Measurements from ENCODE around the gene PAK6.
A peak's percentile ranks its signal among the peaks of the same experiment; 100 is the strongest.

The PAK6 gene

DNA sequence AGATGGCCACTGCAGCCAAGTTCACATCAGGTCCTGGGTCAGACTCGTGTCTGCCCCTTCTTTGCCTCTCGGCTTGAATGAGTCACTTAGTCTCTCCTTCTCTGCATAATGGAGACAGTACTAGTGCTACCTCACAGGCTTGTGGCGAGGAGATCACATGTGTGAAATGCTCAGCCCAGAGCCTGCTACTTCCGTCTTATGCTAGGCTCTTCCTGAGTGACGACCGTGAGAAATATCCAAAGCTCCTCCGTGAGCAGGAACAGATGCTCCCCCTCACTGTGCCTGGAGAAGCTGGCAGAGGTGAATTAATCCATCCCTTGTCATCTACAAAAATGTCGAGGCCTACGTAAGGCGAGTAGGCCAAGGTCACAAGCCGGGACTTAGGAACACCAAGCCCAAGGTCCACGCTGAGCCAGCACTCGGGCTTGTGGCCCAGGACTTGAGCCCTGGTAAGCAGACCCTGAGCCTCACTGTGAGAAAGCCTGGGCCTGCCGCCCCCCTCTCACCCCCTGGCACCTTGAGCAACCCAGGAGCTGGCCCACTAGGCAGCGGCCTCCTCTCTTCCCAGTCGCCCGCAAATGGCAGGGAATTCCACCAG lies 17.9 kb downstream of the PAK6 start:
- no peak for DNase-seq

DNA sequence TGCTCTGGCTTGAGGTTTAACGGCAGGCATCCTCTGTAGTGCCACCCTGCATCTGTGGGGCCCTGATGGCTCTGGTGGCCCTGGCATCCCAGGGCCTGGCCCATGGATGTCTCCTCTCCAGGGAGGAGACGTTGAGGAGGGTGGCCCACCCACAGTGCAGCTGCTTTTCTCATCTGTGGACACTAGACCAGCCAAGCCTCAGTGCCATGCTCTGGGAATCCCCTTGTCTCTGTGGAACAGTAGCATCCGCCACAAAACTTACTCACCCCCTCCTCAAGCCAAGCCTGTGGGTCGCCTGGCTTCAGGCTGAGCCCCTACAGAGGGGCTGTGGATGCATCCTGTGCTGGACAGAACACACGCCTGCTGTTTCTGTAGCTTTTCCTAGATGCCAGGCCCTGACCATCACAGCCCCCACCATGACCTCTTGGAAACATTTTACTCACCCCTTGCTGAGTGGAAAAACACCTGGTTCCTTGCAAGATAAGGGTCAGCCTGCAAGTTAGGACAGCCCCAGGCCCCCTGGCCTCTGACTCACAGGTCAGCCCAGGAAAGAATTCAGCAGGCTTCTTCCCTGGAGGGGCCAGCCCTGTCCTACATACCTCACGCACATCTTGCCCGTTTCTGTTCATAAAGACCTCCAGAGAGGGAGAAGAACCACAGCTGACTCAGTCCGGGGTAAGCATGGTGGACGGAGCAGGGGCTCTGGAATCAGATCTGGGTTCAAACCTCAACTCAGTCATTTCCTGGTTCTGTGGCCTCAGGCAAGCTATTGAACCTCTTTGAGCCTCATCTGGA lies 19.0 kb downstream of the PAK6 start:
- no peak for DNase-seq

DNA sequence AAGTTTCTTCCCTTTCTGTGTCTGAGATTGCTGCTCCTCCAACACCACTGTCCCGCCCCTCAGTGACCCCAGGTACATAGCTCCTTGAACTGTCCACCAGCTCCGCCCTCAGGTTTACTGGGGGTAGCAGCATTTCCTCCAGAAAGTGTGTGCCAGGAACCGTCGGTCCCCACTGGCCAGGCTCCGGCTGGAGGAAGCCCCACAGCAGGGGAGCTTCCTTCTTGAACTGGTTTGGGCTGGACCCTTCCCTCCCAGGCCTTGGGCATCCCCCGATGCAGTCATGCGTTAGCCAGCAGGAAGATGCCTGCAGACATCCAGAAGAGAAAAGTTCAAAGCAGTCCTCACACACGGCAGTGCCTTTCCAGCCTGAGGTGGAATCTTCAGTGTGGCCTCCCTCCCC lies 19.7 kb downstream of the PAK6 start:
- no peak for DNase-seq

DNA sequence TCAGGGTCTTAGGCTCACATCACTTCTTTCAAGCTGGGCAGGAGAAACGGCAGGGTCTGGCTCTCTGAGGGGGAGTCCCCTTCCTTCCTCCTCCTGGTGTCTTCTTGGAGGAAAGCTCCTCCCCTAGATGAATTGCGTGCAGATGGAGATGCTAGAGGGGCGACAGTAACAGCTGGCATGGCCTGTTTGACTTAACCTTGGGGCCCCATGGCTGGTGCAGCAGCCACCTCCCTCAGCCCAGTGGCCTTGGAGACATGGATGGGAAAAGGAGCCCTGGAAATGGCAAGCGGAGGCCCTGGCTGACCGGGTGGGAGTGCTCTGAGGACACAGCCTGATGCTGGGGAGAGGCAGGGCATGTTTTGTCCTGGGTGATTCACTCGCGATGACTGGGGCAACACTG lies 20.2 kb downstream of the PAK6 start:
- DNase-seq: no peak

DNA sequence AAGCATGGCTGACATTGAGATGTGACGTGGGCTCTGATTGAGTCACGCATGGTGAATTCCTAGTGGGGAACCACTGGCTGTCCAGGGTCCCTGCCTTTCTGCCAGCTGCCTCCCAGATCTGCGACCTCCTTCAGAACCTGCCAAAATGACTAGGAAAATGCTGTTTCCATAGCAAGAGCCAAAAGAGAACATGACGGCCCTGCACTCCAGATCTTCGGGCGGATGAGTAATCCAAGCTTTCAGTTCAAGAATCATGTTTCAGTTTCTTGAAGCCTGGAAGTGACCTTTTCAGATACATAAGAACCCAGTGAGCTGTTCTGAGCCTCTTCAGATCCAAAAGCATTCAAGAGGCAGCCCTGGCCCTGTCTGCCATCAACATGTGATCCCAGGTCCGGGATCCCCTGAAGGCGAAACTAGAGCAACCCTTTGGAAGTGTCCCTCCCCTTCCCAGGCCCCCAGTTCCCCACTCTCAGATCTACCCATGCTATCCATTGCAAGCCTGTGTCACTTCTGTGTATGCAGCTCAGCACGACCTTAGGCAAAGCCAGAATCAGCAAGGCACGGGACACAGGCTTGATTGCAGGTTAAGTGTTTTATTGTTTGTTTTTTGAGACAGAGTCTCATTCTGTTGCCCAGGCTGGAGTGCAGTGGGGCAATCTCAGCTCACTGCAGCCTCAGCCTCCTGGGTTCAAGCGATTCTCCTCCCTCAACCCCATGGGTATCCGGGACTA lies 24.3 kb downstream of the PAK6 start:
- peak in 1 of 2 experiments; percentile 14 for DNase-seq

DNA sequence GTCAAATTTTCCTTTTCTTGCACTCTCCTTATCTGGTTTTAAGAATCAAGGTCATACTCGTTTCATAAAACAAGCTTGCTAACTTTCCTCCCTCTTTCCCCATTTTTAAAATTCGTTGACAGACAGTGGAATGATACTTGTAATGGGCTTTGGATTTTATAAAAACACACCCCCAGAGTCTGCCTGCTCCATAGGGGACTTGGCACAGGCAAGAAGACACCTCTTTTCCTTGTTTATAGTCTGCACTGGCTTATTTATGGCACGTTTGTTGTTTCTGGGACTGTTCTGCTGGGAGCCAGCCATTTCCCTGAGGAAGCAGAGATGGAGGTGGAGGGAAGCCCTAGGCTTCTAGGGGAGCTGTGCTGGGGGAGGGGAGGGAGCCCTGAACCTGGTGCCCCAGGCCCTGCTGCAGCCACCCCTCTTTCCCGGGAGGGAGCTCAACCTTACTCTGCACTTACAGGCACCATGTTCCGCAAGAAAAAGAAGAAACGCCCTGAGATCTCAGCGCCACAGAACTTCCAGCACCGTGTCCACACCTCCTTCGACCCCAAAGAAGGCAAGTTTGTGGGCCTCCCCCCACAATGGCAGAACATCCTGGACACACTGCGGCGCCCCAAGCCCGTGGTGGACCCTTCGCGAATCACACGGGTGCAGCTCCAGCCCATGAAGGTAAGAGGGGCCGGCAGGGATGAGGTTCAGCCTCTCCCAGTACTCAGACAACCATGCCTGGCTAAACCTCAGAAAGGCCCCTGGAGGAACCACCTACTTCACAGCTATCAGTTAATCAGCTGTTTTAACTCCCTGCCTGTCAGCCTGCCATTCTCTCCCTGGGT lies 25.7 kb downstream of the PAK6 start:
- DNase-seq: no peak

DNA sequence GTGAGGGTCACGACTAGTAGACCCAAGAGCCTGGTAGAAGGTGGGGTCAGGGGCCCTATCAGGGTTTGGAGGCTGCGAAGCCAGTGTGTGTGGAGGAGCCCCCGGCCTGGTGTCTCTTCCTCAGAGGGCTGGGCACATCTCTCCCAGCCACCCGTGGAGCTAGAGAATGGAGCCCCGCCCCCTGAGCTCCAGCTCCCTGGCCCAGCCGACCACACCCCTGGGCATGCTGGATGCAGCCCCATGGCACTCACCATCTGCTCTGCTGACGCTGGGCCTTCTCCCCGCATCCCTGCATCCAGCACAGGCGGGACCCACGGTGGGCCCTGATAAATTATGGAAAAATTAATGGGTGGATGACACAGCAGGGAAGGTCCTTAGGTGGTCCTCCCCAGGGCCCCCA lies 26.5 kb downstream of the PAK6 start:
- DNase-seq: peak in 1 of 2 experiments; percentile 33

DNA sequence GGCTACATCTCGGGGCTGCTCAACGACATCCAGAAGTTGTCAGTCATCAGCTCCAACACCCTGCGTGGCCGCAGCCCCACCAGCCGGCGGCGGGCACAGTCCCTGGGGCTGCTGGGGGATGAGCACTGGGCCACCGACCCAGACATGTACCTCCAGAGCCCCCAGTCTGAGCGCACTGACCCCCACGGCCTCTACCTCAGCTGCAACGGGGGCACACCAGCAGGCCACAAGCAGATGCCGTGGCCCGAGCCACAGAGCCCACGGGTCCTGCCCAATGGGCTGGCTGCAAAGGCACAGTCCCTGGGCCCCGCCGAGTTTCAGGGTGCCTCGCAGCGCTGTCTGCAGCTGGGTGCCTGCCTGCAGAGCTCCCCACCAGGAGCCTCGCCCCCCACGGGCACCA lies 27.0 kb downstream of the PAK6 start:
- no peak for DNase-seq

DNA sequence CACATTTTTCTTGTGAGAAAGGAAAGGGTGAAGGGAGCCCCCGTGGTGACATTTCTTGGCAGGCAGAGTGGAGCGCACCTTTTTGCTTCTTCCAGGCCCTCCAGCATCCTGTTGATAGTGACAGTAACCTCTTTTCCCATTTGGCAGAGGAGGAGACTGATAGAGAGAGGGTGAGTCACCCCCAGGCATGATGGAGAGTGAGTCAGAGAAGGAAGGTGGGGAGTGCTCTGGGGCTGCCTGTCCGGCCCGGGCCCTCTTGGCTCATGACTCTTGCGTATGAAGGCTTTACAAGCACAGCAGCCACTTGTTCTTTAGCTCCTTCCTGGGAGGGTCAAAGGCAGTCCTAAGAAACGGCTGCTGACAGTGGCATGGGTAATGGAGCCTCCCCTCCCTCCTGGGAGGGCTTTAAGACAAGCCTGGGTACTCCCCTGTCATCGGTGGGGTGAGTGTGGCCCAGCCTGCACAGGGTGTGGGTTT lies 28.0 kb downstream of the PAK6 start:
- peak in 1 of 2 experiments; percentile 13 for DNase-seq

DNA sequence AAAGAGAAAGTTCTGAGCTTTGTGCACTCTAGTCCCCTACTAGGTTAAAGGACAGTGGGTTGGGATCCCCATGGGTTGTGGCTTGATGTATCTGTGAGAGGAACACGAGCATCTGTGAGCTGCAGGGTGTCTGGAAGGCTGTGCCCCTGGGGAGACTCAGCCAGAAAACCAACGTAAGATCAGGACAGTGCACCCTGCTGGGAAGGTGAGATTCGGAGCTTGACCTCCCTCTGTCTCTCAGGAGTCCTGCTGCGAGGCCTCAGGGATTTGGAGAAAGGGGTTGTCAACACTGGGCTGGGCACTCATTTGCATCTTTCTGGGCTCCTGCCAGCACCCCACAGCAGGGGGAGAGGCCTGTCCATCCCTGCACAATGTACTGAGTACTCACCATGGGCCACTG lies 28.8 kb downstream of the PAK6 start:
- DNase-seq: no peak

DNA sequence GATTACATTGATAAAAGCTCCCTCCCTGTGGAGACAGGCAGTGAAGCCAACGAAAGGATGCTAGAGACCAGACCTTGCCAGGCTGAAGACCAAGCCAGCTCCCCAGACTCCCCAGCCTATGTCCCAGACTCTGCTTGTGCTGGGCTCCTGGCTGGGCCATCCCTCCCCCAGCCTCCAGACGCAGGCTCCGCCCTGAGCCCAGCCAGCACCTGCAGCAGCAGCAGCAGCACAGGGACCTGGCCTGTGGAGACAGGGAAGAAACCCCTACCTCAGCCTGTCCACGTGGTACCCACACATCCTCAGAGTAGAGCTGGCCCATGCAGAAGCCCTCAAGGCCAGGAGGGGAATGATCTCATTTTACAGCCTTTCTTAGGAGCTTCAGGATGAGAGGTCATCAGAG lies 30.7 kb downstream of the PAK6 start:
- DNase-seq: no peak

DNA sequence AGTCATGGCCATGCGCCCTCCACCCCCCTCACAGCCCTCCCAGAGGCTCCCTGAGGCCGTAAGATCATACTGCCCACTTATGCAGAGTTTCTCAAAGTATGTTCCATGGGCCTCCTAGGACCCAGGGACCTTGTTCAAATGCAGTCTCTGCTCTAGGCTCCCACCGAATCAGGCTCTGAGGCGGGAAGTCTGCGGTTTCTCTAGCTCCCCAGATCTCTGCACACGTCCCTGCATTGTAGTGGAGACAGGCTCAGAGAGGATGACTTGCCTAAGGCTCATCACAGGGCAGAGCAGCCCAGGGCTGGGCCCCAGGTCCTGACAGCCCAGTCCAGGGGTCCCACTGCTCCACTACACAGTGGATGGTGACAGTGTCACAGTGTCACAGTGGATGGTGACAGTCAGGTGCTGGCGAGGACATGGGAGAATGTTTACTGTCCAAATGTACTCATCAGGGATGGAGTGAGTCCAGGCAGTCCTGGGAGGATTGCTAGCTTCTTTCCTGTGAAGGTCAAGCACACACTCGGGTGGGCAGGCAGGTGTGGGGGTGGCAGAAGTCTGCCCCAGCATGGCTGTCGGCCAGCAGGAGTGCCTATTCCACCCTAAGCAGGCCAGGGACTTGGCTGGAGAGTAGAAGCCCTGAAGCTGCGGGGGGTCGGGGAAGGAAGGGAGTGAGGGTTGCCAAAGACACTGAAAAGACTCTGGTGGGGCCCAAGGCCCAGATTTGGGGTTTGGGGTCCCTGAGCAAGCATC lies 31.6 kb downstream of the PAK6 start:
- DNase-seq: no peak

DNA sequence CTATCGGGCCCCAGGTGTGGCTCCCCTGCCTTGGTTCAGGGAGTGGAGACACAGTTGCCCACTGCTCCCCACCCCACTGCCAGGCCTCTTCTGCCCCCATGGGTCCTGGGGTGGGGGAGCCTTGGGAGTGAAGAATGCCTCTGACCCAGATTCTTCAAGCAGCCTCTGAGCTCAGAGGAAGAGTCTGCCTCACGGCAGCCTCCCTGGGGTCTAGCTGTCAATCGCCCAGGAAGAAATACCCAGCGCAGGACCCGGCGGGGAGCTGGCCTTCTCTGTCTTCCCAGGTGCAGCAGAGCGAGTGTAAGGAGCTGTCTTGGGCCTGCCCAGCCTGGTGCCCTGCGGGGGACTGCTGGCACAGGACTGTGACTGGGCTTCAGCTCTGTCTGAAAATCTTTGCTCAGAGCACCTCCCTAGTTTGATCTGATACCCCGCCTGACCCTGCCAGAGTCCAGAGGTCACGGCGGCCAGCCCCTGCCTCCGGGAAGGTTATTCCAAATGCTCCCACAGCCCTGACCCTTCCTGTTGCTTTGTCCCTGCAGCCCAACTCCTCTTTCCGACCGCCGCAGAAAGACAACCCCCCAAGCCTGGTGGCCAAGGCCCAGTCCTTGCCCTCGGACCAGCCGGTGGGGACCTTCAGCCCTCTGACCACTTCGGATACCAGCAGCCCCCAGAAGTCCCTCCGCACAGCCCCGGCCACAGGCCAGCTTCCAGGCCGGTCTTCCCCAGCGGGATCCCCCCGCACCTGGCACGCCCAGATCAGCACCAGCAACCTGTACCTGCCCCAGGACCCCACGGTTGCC lies 33.0 kb downstream of the PAK6 start:
- no peak for DNase-seq

DNA sequence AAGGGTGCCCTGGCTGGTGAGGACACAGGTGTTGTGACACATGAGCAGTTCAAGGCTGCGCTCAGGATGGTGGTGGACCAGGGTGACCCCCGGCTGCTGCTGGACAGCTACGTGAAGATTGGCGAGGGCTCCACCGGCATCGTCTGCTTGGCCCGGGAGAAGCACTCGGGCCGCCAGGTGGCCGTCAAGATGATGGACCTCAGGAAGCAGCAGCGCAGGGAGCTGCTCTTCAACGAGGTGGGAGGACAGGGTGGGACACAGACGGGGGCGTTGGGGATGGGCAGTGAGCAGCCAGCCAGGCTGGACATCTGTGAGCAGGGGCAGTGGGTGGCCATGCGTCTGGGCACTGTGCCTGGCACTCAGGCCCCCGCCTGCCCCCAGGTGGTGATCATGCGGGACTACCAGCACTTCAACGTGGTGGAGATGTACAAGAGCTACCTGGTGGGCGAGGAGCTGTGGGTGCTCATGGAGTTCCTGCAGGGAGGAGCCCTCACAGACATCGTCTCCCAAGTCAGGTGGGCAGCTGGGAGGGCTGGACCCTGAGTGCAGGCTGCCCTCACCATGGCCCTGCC lies 33.7 kb downstream of the PAK6 start:
- DNase-seq: no peak

DNA sequence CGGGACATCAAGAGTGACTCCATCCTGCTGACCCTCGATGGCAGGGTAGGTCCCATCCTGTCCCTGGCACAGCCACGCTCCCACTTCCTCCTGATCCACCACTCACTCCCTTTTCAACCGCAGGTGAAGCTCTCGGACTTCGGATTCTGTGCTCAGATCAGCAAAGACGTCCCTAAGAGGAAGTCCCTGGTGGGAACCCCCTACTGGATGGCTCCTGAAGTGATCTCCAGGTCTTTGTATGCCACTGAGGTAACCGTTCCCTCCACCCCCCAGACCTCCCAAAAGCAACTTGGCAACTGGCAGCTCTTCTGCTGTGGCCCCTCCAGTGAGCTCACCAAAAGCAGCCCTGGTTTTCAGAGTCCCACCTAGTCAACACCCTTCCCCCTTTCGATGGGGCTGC lies 34.6 kb downstream of the PAK6 start:
- no peak for DNase-seq

DNA sequence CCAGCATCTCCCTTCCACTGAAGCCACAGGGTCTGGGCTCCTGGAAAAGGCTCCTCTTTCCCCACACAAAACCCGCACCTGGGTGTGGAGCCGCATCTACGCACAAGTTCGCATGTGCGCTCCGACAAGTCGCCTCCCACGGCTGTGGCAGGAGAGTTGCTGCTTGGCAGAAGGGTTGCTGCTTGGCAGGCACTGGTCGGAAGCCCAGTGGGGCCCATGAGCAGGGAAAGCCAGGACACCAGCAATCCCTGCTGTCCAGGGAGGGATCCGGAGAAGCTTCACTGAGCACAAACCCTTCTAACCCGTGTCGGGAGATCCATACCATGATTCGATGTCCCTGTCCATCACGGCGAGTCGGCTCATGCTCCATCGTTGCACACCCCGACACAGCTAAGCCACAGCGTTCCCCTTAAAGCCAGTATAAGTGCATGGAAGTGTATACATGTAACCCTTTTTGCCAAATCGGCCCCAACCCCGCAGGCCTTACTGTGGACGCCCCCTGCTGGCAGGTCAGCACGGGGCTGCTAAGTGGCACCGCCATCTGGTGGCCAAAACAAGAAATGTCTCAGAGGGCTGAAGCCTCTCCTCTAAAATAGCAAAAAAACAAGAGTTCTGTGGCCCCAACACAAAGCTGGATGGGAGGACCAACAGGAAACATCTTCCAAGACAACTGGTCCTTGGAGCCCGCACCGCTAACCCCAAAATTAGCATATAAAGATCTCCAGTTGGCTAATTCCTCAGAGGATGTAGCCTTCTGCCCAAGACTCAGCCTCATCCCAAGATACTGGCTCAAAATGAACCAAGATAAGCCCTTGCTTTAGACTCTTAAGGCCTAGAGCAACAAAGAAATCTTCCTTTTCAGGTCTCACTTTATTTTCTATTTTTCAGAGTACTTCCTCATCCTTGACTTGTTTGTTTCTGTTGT lies 35.7 kb downstream of the PAK6 start:
- DNase-seq: peak; percentile 65 to 79

DNA sequence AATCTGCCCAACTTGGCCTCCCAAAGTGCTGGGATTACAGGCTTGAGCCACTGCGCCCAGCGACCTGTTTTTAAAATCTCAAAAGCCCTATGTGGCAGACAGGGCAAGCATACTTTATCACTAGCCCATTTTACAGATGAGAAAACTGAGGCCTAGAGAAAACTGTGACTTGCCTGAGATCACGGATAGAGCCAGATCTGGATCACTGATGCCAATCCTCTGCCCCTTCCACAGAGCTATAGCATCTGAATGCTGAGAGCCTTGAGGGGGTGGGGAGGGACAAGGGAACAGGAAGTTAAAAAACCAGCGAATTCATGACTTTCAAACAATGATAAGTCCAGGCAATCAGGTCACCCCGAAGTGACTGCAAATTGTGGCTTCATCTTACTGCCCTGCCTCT lies 36.7 kb downstream of the PAK6 start:
- DNase-seq: no peak

DNA sequence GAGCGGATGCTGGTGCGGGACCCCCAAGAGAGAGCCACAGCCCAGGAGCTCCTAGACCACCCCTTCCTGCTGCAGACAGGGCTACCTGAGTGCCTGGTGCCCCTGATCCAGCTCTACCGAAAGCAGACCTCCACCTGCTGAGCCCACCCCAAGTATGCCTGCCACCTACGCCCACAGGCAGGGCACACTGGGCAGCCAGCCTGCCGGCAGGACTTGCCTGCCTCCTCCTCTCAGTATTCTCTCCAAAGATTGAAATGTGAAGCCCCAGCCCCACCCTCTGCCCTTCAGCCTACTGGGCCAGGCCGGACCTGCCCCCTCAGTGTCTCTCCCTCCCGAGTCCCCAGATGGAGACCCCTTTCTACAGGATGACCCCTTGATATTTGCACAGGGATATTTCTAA lies 37.1 kb downstream of the PAK6 start:
- no peak for DNase-seq

DNA sequence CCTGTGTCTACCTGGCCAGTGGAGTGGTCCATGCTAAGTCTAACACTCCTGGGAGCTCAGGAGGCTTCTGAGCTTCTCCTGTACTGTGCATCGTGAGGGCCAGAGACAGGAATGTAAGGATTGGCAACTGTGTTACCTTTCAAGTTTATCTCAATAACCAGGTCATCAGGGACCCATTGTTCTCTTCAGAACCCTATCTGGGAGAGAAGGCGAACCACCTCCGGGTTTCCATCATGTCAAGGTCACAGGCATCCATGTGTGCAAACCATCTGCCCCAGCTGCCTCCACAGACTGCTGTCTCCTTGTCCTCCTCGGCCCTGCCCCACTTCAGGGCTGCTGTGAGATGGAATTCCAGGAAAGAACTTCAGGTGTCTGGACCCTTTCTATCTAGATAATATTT lies 38.1 kb downstream of the PAK6 start:
- no peak for DNase-seq

DNA sequence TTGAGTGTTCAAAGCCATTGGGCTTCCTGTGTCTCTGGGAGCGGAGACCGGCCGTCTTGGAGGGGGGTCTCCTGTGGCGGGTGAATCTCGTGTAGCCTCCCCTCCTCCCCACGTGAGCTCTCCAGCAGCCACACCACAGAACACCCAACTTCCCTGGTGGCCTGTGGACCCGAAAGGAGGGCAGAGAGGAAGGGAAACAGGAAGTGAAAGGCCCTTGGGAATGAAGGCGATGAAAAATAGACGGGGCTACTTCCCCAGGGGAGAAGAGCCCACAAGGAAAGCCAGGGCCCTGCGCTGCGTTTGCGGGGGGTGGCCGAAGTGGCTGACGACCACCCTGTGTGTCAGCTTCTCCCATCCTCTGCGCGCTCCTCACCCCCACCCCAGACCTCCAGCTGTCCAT lies 38.6 kb downstream of the PAK6 start:
- no peak for DNase-seq
